ENCODE results near the gene EPM2AIP1. TPM values are rescaled to one million over a fixed set of nuclear protein-coding genes. Genes with fewer than 3 reads are reported as not detected.

The EPM2AIP1 gene
- total RNA-seq, 1 experiment from 2014 or later = 8.7 TPM

DNA sequence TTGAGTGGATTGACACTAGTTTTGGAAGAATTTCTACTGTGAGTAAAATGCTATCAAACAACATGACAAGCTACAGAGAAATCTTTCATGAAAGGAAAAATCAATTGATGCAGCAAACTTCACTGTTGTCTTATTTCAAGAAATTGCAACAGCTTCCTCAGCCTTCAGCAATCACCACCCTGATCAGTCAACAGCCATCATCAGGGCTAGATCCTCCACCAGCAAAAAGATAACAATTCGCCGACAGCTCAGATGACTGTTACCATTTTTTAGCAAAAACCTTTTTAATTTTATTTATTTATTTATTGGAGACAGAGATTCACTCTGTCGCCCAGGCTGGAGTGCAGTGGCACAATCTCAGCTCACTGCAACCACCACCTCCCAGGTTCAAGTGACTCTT lies 44.4 kb upstream of the EPM2AIP1 start:
- H3K4me3 ChIP-seq (replicated peaks in 1 of 2; ENCODE audit: low read depth in 1 of 2, low read length in 2 of 2) = no peak overlapping the region
- H3K9me2 ChIP-seq (ENCODE audit: insufficient read depth) = no peaks in the 10 kb centered on the region
- ATAC-seq = no peak
- H3K9ac ChIP-seq (ENCODE audit: low read length) = no peak overlapping the region
- ChIA-PET POLR2A (no interaction called here), CTCF (no interaction called here), RAD21 (ENCODE audit: low non-redundant PET in 1 of 2, low total read pairs in 2 of 2, uncharacterized antibody in 2 of 2, unreplicated experiment in 2 of 2) (no interaction called here)
- H3K27ac ChIP-seq (ENCODE audit: low read depth, low read length) = no peak overlapping the region
- H3K4me2 ChIP-seq (ENCODE audit: low read length) = no peak overlapping the region
- no peak overlapping the region for H2AFZ ChIP-seq (ENCODE audit: low read depth, low read length, poor library complexity, severe bottlenecking)
- H3K4me1 ChIP-seq (ENCODE audit: control insufficient read depth in 1 of 2, insufficient read depth in 2 of 2, low read length in 2 of 2) = no peaks in the 10 kb centered on the region
- BruUV-seq (replicated peaks) = no TSS peak
- intact Hi-C loops (cut with micrococcal nuclease) = no loop called here
- TF ChIP-seq CEBPB (IDR thresholded peaks at IDR 0.05; ENCODE audit: low read depth) (no peak), EZH2phosphoT487 (IDR thresholded peaks at IDR 0.05; ENCODE audit: borderline replicate concordance) (no peak), SP1 (IDR thresholded peaks at IDR 0.05; ENCODE audit: low read depth) (no peak), EZH2 (IDR thresholded peaks at IDR 0.05) (no peak), RAD21 (IDR thresholded peaks at IDR 0.05; ENCODE audit: low read depth) (no peak), ZNF274 (IDR thresholded peaks at IDR 0.05; ENCODE audit: low read depth, low read length) (no peak), POLR2A (IDR thresholded peaks at IDR 0.05; ENCODE audit: borderline replicate concordance, extremely low read depth, insufficient read depth, insufficient read length) (no peak), YY1 (IDR thresholded peaks at IDR 0.05; ENCODE audit: extremely low read depth, insufficient replicate concordance, low read depth, low read length) (no peak), TCF7L2 (IDR thresholded peaks at IDR 0.05; ENCODE audit: borderline replicate concordance, extremely low read depth, insufficient read depth, insufficient read length) (no peak), SRF (IDR thresholded peaks at IDR 0.05; ENCODE audit: low read depth) (no peak), EGR1 (IDR thresholded peaks at IDR 0.05; ENCODE audit: low read depth) (no peak), CBX3 (IDR thresholded peaks at IDR 0.05; ENCODE audit: low read depth) (no peak), ELF1 (IDR thresholded peaks at IDR 0.05; ENCODE audit: borderline replicate concordance, low read depth) (no peak)
- TF ChIP-seq, protein P1, sequence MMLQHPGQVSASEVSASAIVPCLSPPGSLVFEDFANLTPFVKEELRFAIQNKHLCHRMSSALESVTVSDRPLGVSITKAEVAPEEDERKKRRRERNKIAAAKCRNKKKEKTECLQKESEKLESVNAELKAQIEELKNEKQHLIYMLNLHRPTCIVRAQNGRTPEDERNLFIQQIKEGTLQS (IDR thresholded peaks at IDR 0.05) = no peak
- TF ChIP-seq, protein P2, sequence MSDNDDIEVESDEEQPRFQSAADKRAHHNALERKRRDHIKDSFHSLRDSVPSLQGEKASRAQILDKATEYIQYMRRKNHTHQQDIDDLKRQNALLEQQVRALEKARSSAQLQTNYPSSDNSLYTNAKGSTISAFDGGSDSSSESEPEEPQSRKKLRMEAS (IDR thresholded peaks at IDR 0.05) = no peak
- TF ChIP-seq, protein P3, sequence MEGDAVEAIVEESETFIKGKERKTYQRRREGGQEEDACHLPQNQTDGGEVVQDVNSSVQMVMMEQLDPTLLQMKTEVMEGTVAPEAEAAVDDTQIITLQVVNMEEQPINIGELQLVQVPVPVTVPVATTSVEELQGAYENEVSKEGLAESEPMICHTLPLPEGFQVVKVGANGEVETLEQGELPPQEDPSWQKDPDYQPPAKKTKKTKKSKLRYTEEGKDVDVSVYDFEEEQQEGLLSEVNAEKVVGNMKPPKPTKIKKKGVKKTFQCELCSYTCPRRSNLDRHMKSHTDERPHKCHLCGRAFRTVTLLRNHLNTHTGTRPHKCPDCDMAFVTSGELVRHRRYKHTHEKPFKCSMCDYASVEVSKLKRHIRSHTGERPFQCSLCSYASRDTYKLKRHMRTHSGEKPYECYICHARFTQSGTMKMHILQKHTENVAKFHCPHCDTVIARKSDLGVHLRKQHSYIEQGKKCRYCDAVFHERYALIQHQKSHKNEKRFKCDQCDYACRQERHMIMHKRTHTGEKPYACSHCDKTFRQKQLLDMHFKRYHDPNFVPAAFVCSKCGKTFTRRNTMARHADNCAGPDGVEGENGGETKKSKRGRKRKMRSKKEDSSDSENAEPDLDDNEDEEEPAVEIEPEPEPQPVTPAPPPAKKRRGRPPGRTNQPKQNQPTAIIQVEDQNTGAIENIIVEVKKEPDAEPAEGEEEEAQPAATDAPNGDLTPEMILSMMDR (IDR thresholded peaks at IDR 0.05 in 2 of 3, conservative IDR thresholded peaks at IDR 0.05 in 1 of 3; ENCODE audit: borderline replicate concordance in 1 of 3, insufficient read depth in 1 of 3, low read depth in 2 of 3, low read length in 2 of 3) = no peak
- TF ChIP-seq, protein P4, sequence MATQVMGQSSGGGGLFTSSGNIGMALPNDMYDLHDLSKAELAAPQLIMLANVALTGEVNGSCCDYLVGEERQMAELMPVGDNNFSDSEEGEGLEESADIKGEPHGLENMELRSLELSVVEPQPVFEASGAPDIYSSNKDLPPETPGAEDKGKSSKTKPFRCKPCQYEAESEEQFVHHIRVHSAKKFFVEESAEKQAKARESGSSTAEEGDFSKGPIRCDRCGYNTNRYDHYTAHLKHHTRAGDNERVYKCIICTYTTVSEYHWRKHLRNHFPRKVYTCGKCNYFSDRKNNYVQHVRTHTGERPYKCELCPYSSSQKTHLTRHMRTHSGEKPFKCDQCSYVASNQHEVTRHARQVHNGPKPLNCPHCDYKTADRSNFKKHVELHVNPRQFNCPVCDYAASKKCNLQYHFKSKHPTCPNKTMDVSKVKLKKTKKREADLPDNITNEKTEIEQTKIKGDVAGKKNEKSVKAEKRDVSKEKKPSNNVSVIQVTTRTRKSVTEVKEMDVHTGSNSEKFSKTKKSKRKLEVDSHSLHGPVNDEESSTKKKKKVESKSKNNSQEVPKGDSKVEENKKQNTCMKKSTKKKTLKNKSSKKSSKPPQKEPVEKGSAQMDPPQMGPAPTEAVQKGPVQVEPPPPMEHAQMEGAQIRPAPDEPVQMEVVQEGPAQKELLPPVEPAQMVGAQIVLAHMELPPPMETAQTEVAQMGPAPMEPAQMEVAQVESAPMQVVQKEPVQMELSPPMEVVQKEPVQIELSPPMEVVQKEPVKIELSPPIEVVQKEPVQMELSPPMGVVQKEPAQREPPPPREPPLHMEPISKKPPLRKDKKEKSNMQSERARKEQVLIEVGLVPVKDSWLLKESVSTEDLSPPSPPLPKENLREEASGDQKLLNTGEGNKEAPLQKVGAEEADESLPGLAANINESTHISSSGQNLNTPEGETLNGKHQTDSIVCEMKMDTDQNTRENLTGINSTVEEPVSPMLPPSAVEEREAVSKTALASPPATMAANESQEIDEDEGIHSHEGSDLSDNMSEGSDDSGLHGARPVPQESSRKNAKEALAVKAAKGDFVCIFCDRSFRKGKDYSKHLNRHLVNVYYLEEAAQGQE (IDR thresholded peaks at IDR 0.05; ENCODE audit: low read depth) = no peak
- H4K20me1 ChIP-seq (ENCODE audit: insufficient read depth) = no peaks in the 10 kb centered on the region; the same call in 1 of the 2 replicates
- H3K79me2 ChIP-seq (ENCODE audit: insufficient read depth, low read length) = no peaks in the 10 kb centered on the region
- H3K27me3 ChIP-seq (ENCODE audit: insufficient read depth, low read length) = no peaks in the 10 kb centered on the region
- no peak for DNase-seq (ENCODE audit: low read depth, low spot score)
- H3K36me3 ChIP-seq (ENCODE audit: control insufficient read depth in 1 of 2, insufficient read depth in 2 of 2, low read length in 2 of 2) = peaks cover 17 to 50% of the 10 kb centered on the region in 2 experiments; a peak in 3 of 4 replicates
- H3K9me3 ChIP-seq (ENCODE audit: control insufficient read depth in 1 of 2, insufficient read depth in 1 of 2, low read depth in 1 of 2, low read length in 2 of 2) = peaks cover 3 to 6% of the 10 kb centered on the region in 2 experiments; a peak in 3 of 4 replicates
